ENCODE measurements around the gene TSEN15.

Gene TSEN15

DNA sequence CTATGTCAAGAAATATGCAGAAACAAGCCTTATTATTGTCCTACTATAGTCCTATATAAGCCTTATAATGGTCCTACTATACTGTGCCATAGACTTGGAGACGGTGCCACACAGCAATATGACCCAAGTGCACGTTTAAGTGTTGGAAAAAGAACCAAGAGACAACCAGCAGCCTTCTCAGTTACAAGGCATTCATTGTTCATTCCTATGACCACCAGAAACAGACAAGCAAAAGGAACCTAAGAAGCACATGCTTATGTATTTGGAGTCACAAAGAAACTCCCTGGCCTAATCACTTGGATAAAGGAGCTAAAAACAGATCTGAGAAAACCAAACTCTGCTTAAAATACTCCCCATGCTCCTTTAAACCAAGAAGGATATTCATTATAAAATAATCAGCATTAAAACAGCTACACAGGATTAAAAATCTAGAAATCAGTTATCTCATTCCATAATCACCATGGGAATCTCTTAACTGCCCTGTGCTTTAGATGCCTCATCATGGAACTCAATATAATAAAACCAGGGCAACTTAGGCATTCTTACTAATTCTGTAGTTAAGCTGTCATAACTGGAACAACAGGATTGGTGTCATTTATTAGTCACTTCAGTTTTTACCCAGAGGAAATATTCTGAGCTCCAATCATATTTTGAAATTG lies 21.0 kb upstream of the TSEN15 start:
- Histone ChIP-seq H3K9ac (ENCODE audit: low read length in 5 of 5) (no peak overlapping the region), H3K27me3 (ENCODE audit: control insufficient read depth in 5 of 5, insufficient read depth in 4 of 5, low read length in 5 of 5) (peaks cover 0 to 10% (median 5%) of the 10 kb centered on the region in 5 donors), H3K9me3 (ENCODE audit: control insufficient read depth in 5 of 5, low read length in 5 of 5) (no peaks in the 10 kb centered on the region), H3K36me3 (ENCODE audit: control insufficient read depth in 5 of 5, insufficient read depth in 5 of 5, low read length in 5 of 5) (no peaks in the 10 kb centered on the region), H3K4me3 (ENCODE audit: low read depth in 1 of 5, low read length in 5 of 5) (no peak overlapping the region), H3K4me1 (ENCODE audit: control insufficient read depth in 5 of 5, insufficient read depth in 5 of 5, low read length in 5 of 5) (no peaks in the 10 kb centered on the region), H3K27ac (ENCODE audit: low read depth, low read length) (no peak overlapping the region)

DNA sequence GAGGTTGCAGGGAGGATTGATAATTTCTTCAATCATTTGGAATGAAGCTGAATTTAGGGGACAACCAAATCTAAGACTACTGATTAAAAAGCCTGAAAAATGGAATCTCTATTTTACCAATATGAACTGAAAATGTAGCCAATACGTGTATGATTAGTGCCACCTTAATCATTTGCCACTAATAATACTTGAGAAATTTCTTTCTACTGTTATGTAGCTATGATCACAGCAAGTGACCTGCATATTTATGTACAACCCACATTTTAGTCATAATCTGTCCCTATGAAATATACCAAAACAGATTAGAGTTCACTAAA lies 20.5 kb upstream of the TSEN15 start:
- no peak overlapping the region for H3K9ac ChIP-seq (ENCODE audit: low read length in 5 of 5)
- peaks cover 0 to 3% (median under 1%) of the 10 kb centered on the region in 5 donors for H3K4me1 ChIP-seq (ENCODE audit: control insufficient read depth in 5 of 5, insufficient read depth in 5 of 5, low read length in 5 of 5)
- no peak overlapping the region for H3K4me3 ChIP-seq (ENCODE audit: low read depth in 1 of 5, low read length in 5 of 5)
- H3K9me3 ChIP-seq (ENCODE audit: control insufficient read depth in 5 of 5, low read length in 5 of 5): no peaks in the 10 kb centered on the region
- no peaks in the 10 kb centered on the region for H3K36me3 ChIP-seq (ENCODE audit: control insufficient read depth in 5 of 5, insufficient read depth in 5 of 5, low read length in 5 of 5)
- peaks cover 0 to 13% (median 10%) of the 10 kb centered on the region in 5 donors for H3K27me3 ChIP-seq (ENCODE audit: control insufficient read depth in 5 of 5, insufficient read depth in 4 of 5, low read length in 5 of 5)
- H3K27ac ChIP-seq (ENCODE audit: low read depth, low read length): no peak overlapping the region

DNA sequence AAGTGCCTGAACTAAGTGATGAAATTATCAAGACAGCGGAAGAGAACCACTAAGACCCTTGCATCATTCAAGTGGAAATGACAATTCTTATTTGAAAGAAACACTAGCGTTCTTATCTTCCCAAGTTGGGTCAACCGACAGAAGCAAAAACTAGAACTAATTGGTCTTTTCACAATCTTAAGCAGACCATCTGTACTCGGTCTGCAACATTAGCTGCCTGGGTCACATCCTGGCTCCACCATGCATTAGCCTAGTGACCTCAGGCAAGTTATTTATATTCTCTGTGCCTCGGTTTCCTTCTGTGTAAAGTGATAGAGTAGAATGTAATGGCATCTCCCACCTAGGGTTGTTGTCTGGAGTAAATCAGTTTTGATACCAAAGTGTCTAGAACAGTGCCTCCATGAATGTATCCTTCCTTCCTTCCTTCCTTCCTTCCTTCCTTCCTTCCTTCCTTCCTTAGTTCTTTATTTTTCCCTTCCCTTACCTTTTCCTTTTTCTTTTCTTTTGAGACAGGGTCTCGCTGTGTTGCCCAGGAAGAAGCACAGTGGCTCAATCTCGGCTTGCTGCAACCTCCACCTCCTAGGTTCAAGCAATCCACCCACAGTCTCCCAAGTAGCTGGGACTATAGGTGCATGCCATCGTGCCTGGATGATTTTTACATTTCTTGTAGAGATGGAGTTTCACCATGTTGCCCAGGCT lies 20.0 kb upstream of the TSEN15 start:
- H3K27me3 ChIP-seq (ENCODE audit: control insufficient read depth in 5 of 5, insufficient read depth in 4 of 5, low read length in 5 of 5): peaks cover 0 to 18% (median 15%) of the 10 kb centered on the region in 5 donors
- H3K4me1 ChIP-seq (ENCODE audit: control insufficient read depth in 5 of 5, insufficient read depth in 5 of 5, low read length in 5 of 5): peaks cover 0 to 8% (median 6%) of the 10 kb centered on the region in 5 donors
- H3K4me3 ChIP-seq (ENCODE audit: low read depth in 1 of 5, low read length in 5 of 5): no peak overlapping the region
- H3K36me3 ChIP-seq (ENCODE audit: control insufficient read depth in 5 of 5, insufficient read depth in 5 of 5, low read length in 5 of 5): no peaks in the 10 kb centered on the region
- H3K9me3 ChIP-seq (ENCODE audit: control insufficient read depth in 5 of 5, low read length in 5 of 5): no peaks in the 10 kb centered on the region
- no peak overlapping the region for H3K9ac ChIP-seq (ENCODE audit: low read length in 5 of 5)
- H3K27ac ChIP-seq (ENCODE audit: low read depth, low read length): no peak overlapping the region

DNA sequence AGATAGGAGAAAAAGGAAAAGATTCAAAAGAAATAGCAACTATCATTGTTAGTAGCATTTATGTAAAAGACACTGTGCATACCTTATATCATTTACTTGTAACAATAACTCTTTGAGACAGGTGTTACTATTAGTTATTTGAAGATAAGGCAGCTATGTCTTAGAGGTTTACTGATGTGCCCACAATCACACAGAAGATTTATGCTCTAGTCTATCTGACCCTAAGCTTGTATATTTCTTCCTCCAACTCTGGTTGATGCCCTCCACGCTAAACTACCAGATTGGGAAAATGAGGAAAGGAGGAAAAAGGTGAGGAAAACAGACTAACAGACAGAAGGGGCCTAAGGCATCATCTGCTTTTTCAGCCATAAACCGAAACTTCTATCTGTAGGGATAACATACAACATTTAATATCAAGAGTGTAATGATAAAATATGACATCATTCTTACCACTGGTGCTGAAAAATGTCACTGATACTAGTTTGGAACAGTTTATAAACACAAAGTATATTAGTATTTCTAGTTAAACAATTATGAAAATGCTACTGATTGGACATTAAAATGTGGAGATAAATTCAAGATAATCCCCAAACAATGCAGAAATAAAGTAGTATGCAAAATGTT lies 19.1 kb upstream of the TSEN15 start:
- H3K9me3 ChIP-seq (ENCODE audit: control insufficient read depth in 5 of 5, low read length in 5 of 5): no peaks in the 10 kb centered on the region
- H3K4me1 ChIP-seq (ENCODE audit: control insufficient read depth in 5 of 5, insufficient read depth in 5 of 5, low read length in 5 of 5): peaks cover 0 to 17% (median 11%) of the 10 kb centered on the region in 5 donors
- H3K36me3 ChIP-seq (ENCODE audit: control insufficient read depth in 5 of 5, insufficient read depth in 5 of 5, low read length in 5 of 5): no peaks in the 10 kb centered on the region
- H3K27me3 ChIP-seq (ENCODE audit: control insufficient read depth in 5 of 5, insufficient read depth in 4 of 5, low read length in 5 of 5): peaks cover 0 to 18% (median 12%) of the 10 kb centered on the region in 5 donors
- H3K4me3 ChIP-seq (ENCODE audit: low read depth in 1 of 5, low read length in 5 of 5): no peak overlapping the region
- H3K27ac ChIP-seq (ENCODE audit: low read depth, low read length): no peak overlapping the region
- H3K9ac ChIP-seq (ENCODE audit: low read length in 5 of 5): no peak overlapping the region

GRCh38 chr1:184032930-184033418 lies 18.6 kb upstream of the TSEN15 start:
- H3K36me3 ChIP-seq (ENCODE audit: control insufficient read depth in 5 of 5, insufficient read depth in 5 of 5, low read length in 5 of 5): no peaks in the 10 kb centered on the region
- no peak overlapping the region for H3K4me3 ChIP-seq (ENCODE audit: low read depth in 1 of 5, low read length in 5 of 5)
- no peaks in the 10 kb centered on the region for H3K9me3 ChIP-seq (ENCODE audit: control insufficient read depth in 5 of 5, low read length in 5 of 5)
- H3K27me3 ChIP-seq (ENCODE audit: control insufficient read depth in 5 of 5, insufficient read depth in 4 of 5, low read length in 5 of 5): peaks cover 0 to 18% (median 15%) of the 10 kb centered on the region in 5 donors
- H3K4me1 ChIP-seq (ENCODE audit: control insufficient read depth in 5 of 5, insufficient read depth in 5 of 5, low read length in 5 of 5): peaks cover 0 to 21% (median 15%) of the 10 kb centered on the region in 5 donors
- no peak overlapping the region for H3K27ac ChIP-seq (ENCODE audit: low read depth, low read length)
- H3K9ac ChIP-seq (ENCODE audit: low read length in 5 of 5): no peak overlapping the region

- Histone ChIP-seq H3K4me3 (ENCODE audit: low read depth in 1 of 5, low read length in 5 of 5) (no peak overlapping the region), H3K27me3 (ENCODE audit: control insufficient read depth in 5 of 5, insufficient read depth in 4 of 5, low read length in 5 of 5) (peaks cover 0 to 18% (median 13%) of the 10 kb centered on the region in 5 donors), H3K4me1 (ENCODE audit: control insufficient read depth in 5 of 5, insufficient read depth in 5 of 5, low read length in 5 of 5) (peaks cover 0 to 21% (median 16%) of the 10 kb centered on the region in 5 donors), H3K9me3 (ENCODE audit: control insufficient read depth in 5 of 5, low read length in 5 of 5) (no peaks in the 10 kb centered on the region), H3K9ac (ENCODE audit: low read length in 5 of 5) (no peak overlapping the region), H3K27ac (ENCODE audit: low read depth, low read length) (no peak overlapping the region), H3K36me3 (ENCODE audit: control insufficient read depth in 5 of 5, insufficient read depth in 5 of 5, low read length in 5 of 5) (no peaks in the 10 kb centered on the region)
These were observed 17.8 kb upstream of the TSEN15 start for GRCh38 chr1:184033711-184034167.

DNA sequence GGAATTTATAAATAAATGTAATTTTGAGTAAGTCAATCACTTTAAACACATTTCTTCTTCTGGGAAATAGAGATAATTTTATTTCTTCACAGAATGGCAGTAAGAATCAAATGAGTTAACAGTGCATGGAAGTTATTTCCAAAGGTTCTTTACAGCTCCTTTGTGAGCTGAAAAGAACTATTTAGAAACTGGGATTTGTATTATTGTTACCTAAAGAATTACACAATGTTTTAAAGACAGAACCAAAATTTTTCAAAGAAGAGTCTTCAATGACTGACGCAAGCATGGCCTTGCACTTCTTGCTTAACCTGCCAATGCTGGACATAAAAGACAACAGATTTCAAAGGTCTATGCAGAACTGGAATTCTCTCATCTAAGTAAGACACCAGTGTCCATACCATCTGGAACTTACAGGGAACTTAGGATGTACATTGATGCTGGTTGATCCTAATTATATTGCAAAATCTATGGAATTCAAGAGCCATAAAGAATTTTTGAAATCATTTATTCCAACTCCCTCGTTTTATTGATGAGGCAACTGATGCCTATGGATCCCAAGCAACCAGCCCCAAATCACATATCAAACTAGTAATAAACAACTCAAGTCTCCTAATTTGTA lies 16.7 kb upstream of the TSEN15 start:
- Histone ChIP-seq H3K9ac (ENCODE audit: low read length in 5 of 5) (no peak overlapping the region), H3K36me3 (ENCODE audit: control insufficient read depth in 5 of 5, insufficient read depth in 5 of 5, low read length in 5 of 5) (no peaks in the 10 kb centered on the region), H3K27me3 (ENCODE audit: control insufficient read depth in 5 of 5, insufficient read depth in 4 of 5, low read length in 5 of 5) (peaks cover 0 to 20% (median 15%) of the 10 kb centered on the region in 5 donors), H3K9me3 (ENCODE audit: control insufficient read depth in 5 of 5, low read length in 5 of 5) (no peaks in the 10 kb centered on the region), H3K4me3 (ENCODE audit: low read depth in 1 of 5, low read length in 5 of 5) (no peak overlapping the region), H3K4me1 (ENCODE audit: control insufficient read depth in 5 of 5, insufficient read depth in 5 of 5, low read length in 5 of 5) (peaks cover 0 to 21% (median 16%) of the 10 kb centered on the region in 5 donors), H3K27ac (ENCODE audit: low read depth, low read length) (no peak overlapping the region)

GRCh38 chr1:184035719-184036516 lies 15.6 kb upstream of the TSEN15 start:
- Histone ChIP-seq H3K4me1 (ENCODE audit: control insufficient read depth in 5 of 5, insufficient read depth in 5 of 5, low read length in 5 of 5) (peaks cover 0 to 21% (median 16%) of the 10 kb centered on the region in 5 donors), H3K27ac (ENCODE audit: low read depth, low read length) (no peak overlapping the region), H3K9me3 (ENCODE audit: control insufficient read depth in 5 of 5, low read length in 5 of 5) (no peaks in the 10 kb centered on the region), H3K9ac (ENCODE audit: low read length in 5 of 5) (no peak overlapping the region), H3K27me3 (ENCODE audit: control insufficient read depth in 5 of 5, insufficient read depth in 4 of 5, low read length in 5 of 5) (peaks cover 0 to 20% (median 15%) of the 10 kb centered on the region in 5 donors), H3K4me3 (ENCODE audit: low read depth in 1 of 5, low read length in 5 of 5) (peak overlapping the region in 4 of 5 donors; percentile 67 to 89 (median 75)), H3K36me3 (ENCODE audit: control insufficient read depth in 5 of 5, insufficient read depth in 5 of 5, low read length in 5 of 5) (no peaks in the 10 kb centered on the region)

DNA sequence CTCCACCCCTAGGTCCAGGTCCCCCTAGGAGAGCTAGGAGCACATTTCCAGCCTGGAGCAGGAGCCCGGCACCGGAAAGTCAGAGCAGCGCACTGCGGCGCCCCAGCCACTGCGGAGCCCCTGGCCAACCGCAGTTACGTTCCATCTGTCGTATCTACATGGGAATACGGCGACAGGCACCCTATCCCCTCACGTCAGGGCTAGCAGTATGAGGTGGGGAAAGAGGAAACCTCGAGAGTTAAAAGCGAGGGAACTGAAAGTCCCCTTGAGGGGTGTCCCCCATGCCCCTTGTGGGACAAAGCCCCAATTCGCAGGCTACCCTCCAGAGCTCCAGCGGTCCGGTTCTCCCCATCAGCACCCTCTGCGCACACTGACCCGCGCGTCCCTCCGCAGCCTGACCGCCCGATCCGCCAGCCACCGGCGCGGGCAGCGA lies 15.0 kb upstream of the TSEN15 start:
- Histone ChIP-seq H3K4me3 (ENCODE audit: low read depth in 1 of 5, low read length in 5 of 5) (peak overlapping the region; percentile 62 to 89 (median 75)), H3K9me3 (ENCODE audit: control insufficient read depth in 5 of 5, low read length in 5 of 5) (no peaks in the 10 kb centered on the region), H3K36me3 (ENCODE audit: control insufficient read depth in 5 of 5, insufficient read depth in 5 of 5, low read length in 5 of 5) (no peaks in the 10 kb centered on the region), H3K4me1 (ENCODE audit: control insufficient read depth in 5 of 5, insufficient read depth in 5 of 5, low read length in 5 of 5) (peaks cover 0 to 21% (median 16%) of the 10 kb centered on the region in 5 donors), H3K9ac (ENCODE audit: low read length in 5 of 5) (no peak overlapping the region), H3K27me3 (ENCODE audit: control insufficient read depth in 5 of 5, insufficient read depth in 4 of 5, low read length in 5 of 5) (peaks cover 0 to 20% (median 15%) of the 10 kb centered on the region in 5 donors), H3K27ac (ENCODE audit: low read depth, low read length) (no peak overlapping the region)

Measured in subcutaneous abdominal adipose tissue (tissue), 5 donors.